ENCODE measurements around the gene NGRN.

- TF ChIP-seq CTCF (conservative IDR thresholded peaks at IDR 0.05; ENCODE audit: low read length) (no peak), EZH2phosphoT487 (IDR thresholded peaks at IDR 0.05; ENCODE audit: borderline replicate concordance, low read depth, low read length) (no peak)
These were observed 35.1 kb downstream of the NGRN start for GRCh38 chr15:90300541-90300940.

All from OCI-LY7 (cell line).